PFSK-1 (cell line): ENCODE results near the gene TMX3.

ENCODE experiments used
- FOXP2 ChIP-seq: optimal IDR thresholded peaks from 2 replicates; pipeline ENCODE3; 2011; ENCODE audit warnings: borderline replicate concordance, control low read depth, inconsistent platforms; ENCODE audit not compliant: insufficient read depth; ENCODE audit errors: extremely low read length, extremely low read depth
- POLR2AphosphoS5 ChIP-seq: IDR thresholded peaks from 2 replicates; pipeline ENCODE4 v1.6.1; 2012; ENCODE audit warnings: low read depth, mild to moderate bottlenecking, control low read depth, low read length, moderate library complexity
- REST ChIP-seq, 2 experiments: IDR thresholded peaks; 2 replicates each; pipeline versions ENCODE4 v1.6.1 to v1.8.0; 2011 to 2012; ENCODE audit warnings: low read depth in 2 of 2, low read length in 2 of 2, control low read depth in 1 of 2, inconsistent platforms in 1 of 2, mild to moderate bottlenecking in 1 of 2, moderate library complexity in 1 of 2; ENCODE audit not compliant: insufficient read depth in 1 of 2
- SIN3A ChIP-seq: IDR thresholded peaks from 2 replicates; pipeline ENCODE4 v1.6.1; 2012; ENCODE audit warnings: mild to moderate bottlenecking, low read length, moderate library complexity, borderline replicate concordance; ENCODE audit not compliant: insufficient read depth
- TAF1 ChIP-seq: IDR thresholded peaks from 2 replicates; pipeline ENCODE4 v1.6.1; 2012; ENCODE audit warnings: low read length, control low read depth, borderline replicate concordance; ENCODE audit not compliant: insufficient read depth

Gene TMX3

GRCh38 chr18:68660354-68661183, 54.3 kb downstream of the TMX3 start:
- no peak for TF ChIP-seq SIN3A
- no peak for TF ChIP-seq POLR2AphosphoS5
- no peak for TF ChIP-seq REST (IDR thresholded peaks at IDR 0.05; ENCODE audit: insufficient read depth in 1 of 2, low read depth in 2 of 2, low read length in 2 of 2)
- no peak for TF ChIP-seq FOXP2
- TF ChIP-seq TAF1: no peak

GRCh38 chr18:68648191-68648590, 66.7 kb downstream of the TMX3 start:
- no peak for TF ChIP-seq FOXP2
- no peak for TF ChIP-seq REST (IDR thresholded peaks at IDR 0.05; ENCODE audit: insufficient read depth in 1 of 2, low read depth in 2 of 2, low read length in 2 of 2)
- no peak for TF ChIP-seq TAF1
- no peak for TF ChIP-seq SIN3A
- TF ChIP-seq POLR2AphosphoS5: no peak

- TF ChIP-seq TAF1 (no peak), REST (IDR thresholded peaks at IDR 0.05; ENCODE audit: insufficient read depth in 1 of 2, low read depth in 2 of 2, low read length in 2 of 2) (no peak), FOXP2 (no peak), POLR2AphosphoS5 (no peak), SIN3A (no peak)
Measured at GRCh38 chr18:68642003-68642402, 72.9 kb downstream of the TMX3 start.

GRCh38 chr18:68640861-68641260, 74.0 kb downstream of the TMX3 start:
- no peak for TF ChIP-seq SIN3A
- no peak for TF ChIP-seq POLR2AphosphoS5
- no peak for TF ChIP-seq REST (IDR thresholded peaks at IDR 0.05; ENCODE audit: insufficient read depth in 1 of 2, low read depth in 2 of 2, low read length in 2 of 2)
- no peak for TF ChIP-seq TAF1
- no peak for TF ChIP-seq FOXP2
